ENCODE data around the gene CDKN3.

DNA sequence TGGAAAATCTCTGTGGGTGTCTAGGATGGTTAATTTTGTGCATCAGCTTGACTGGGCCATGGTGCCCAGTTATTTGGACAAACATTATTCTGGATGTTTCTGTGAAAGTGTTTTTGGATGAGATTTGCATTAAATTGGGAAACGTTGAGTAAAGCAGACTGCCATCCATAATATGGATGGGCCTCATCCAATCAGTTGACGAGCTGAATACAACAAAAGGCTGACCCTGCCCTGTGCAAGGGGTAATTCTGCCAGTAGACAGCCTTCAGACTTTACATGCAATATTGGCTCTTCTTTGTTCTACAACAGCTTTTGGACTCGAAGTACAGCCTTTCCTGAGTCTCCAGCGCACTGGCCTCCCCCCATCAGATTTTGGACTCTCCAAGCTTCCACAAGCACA, 1.5 kb upstream of the CDKN3 start:
- TF ChIP-seq POLR2AphosphoS5 (IDR thresholded peaks at IDR 0.05; ENCODE audit: borderline replicate concordance, low read depth, low read length) (no peak), EZH2 (IDR thresholded peaks at IDR 0.05) (no peak)

Data from SK-N-MC (cell line).